SKM-1 treated with dmso at 0.1 percent for 144 hours (cell line): ENCODE measurements around the gene STT3B.
"Not testable (repeated sequence)": the region's sequence is repeated elsewhere in the genome, so short reads cannot be mapped to it uniquely, and the experiment has no call there.

ENCODE experiments used
- DNase-seq: peaks from one replicate; lab custom pipeline; 2025; ENCODE audit not compliant: unreplicated experiment; lab: John Stamatoyannopoulos, UW

STT3B gene

GRCh38 chr3:31532587-31533168, at the start of gene STT3B:
STT3B (plus strand) TSS chr3:31532925; CDS start chr3:31532999, 74 bp downstream.
- peak; percentile 93 for DNase-seq

GRCh38 chr3:31483776-31484175, 48.9 kb upstream of the STT3B start:
- no peak for DNase-seq

- DNase-seq = peak; percentile 42
These were observed 47.5 kb upstream of the STT3B start for GRCh38 chr3:31485196-31485595.

GRCh38 chr3:31486865-31487533, 45.7 kb upstream of the STT3B start:
- no peak for DNase-seq

- DNase-seq = no peak
These were observed 44.2 kb upstream of the STT3B start for GRCh38 chr3:31488475-31489017.

GRCh38 chr3:31490502-31490901, 42.2 kb upstream of the STT3B start:
- no peak for DNase-seq

- DNase-seq = no peak
These were observed 41.1 kb upstream of the STT3B start for GRCh38 chr3:31491660-31492059.

- no peak for DNase-seq
These were observed 39.6 kb upstream of the STT3B start for GRCh38 chr3:31493149-31493548.

- no peak for DNase-seq
These were observed 36.6 kb upstream of the STT3B start for GRCh38 chr3:31495971-31496665.

GRCh38 chr3:31498791-31499190, 33.9 kb upstream of the STT3B start:
- no peak for DNase-seq

- no peak for DNase-seq
These were observed 33.4 kb upstream of the STT3B start for GRCh38 chr3:31499281-31499680.

- DNase-seq = no peak
These were observed 29.9 kb upstream of the STT3B start for GRCh38 chr3:31502803-31503221.

- no peak for DNase-seq
These were observed 29.3 kb upstream of the STT3B start for GRCh38 chr3:31503456-31503855.

GRCh38 chr3:31504230-31504629, 28.5 kb upstream of the STT3B start:
- no peak for DNase-seq

GRCh38 chr3:31505371-31506048, 27.2 kb upstream of the STT3B start:
- DNase-seq = no peak

- DNase-seq = not testable (repeated sequence)
These were observed 26.2 kb upstream of the STT3B start for GRCh38 chr3:31506515-31506914.

GRCh38 chr3:31508452-31509146, 24.1 kb upstream of the STT3B start:
- DNase-seq = no peak

- DNase-seq = no peak
These were observed 23.5 kb upstream of the STT3B start for GRCh38 chr3:31509147-31509728.

- no peak for DNase-seq
These were observed 18.2 kb upstream of the STT3B start for GRCh38 chr3:31514570-31514969.

GRCh38 chr3:31515486-31516284, 17.0 kb upstream of the STT3B start:
- no peak for DNase-seq
